T-helper 22 cell (primary cell): ENCODE data around the gene PDCD7.
"Not testable (repeated sequence)": the region's sequence is repeated elsewhere in the genome, so short reads cannot be mapped to it uniquely, and the experiment has no call there.

Experiments used
- DNase-seq: peaks from one replicate; pipeline ENCODE4 v3.0.0-alpha.2; 2020; ENCODE audit warnings: low read depth

The PDCD7 gene

DNA sequence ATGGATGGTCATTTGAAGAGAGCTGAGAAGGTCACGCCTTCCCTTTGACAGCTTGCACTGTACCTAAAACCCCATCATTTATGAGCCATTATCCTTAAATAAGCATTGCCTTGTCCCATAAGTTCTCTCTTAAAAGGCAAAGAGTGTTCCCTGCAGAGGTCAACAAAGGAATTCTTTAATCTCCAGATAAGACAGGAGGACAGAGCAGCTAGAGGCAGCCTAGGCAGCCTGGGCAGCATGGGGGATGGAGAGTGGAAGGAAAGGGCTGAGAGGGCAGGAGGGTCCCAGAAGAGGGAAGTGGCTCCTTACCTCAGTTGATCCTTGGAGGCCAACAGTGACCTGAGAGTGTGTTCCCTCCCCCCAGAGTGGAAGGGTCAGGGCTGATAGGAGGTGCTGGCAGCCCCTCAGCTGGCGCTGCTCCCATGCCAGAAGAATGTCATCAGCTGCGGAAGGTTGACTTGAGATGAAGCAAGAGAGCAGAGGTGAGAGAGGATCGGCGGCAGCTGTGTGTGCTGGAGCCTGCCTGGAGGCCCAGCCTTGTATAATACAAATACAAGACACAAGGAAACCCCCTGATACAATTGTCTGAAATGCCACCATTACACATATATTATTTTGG is 44.3 kb downstream of the PDCD7 start:
- no peak for DNase-seq

- no peak for DNase-seq
Measured at GRCh38 chr15:65088643-65089021, 45.0 kb downstream of the PDCD7 start.

GRCh38 chr15:65087873-65088642 is 45.5 kb downstream of the PDCD7 start:
- DNase-seq: no peak

GRCh38 chr15:65087411-65087810 is 46.2 kb downstream of the PDCD7 start:
- DNase-seq: no peak

- DNase-seq: no peak
Measured at GRCh38 chr15:65086680-65087111, 46.9 kb downstream of the PDCD7 start.

GRCh38 chr15:65085990-65086679 is 47.5 kb downstream of the PDCD7 start:
- DNase-seq: no peak

DNA sequence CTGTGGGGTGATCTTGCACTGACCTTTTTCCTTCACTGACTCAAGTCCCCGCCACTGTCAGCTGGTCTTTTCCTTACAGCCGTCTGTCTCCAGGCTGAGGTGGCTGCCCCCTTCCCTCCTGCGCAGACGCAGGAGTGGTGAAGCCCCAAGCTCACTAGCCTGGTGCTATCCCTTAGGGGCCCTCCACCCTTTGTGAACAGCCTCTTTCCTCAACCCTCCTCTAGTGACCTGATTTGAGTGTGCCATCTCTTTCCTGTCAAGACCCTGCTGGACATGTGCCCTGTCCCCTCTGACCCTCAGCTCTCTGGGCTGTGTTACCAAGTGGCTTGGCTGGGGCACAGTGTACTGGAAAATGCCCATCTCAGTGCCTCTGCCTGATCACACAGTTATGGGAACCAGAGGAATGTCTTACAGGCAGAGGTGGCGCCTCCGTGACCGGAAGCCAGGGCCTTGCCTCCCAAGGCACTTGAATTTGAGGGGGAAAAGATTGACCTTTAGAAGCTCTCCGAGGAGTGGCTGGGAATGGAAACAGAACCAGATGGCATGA is 48.3 kb downstream of the PDCD7 start:
- no peak for DNase-seq

- no peak for DNase-seq
Measured at GRCh38 chr15:65084500-65085206, 49.0 kb downstream of the PDCD7 start.

- no peak for DNase-seq
Measured at GRCh38 chr15:65083262-65083701, 50.3 kb downstream of the PDCD7 start.

DNA sequence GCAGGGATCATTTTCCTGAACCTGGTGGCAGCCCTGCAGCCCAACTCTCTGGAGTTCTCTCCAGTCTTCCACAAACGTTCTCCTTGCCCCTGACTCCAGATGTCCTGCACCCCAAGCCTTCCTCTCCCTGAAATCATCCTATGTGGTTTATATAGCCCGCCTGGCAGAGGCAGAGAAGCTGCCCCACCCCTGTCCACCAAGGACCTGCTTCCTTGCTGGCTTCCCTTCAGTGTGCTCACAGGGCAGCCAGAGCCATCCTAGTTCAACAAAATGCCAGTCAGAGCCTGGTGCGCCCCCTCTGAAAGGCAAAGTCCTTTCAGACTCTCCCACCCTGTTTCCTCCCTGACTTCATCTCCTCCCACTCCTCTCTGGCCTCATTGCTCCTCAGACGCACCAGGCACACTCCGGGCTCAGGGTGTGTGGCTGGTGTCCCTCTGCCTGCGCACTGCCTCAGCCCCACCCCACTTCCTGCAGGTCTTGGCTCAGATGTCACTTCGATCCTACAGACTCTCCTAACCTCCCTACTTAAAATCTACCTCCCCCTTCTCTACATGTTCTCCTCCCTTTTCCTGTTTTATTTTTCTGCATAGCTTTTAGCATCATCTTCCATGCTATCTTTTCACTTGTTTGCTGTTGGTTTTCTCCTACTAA is 51.2 kb downstream of the PDCD7 start:
- no peak for DNase-seq

DNA sequence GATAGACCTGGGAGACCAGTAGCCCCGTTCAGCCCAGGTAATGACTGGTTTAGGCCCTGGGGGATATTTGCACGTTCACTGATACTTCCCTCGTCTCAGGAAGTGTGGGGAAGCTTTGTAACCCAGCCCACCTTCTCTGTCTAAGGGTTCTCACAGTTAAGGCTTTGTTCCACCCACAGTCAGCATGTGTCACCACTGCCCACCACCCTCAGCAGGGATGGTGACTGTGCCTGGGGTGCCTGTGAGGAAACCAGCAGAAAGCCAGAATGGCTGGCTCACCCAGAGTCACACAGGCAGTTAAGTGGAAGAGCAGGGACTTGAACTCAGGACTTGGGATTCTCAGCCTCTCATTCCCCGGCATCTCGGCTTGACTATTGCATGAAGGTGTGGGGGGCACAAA is 51.9 kb downstream of the PDCD7 start:
- no peak for DNase-seq

DNA sequence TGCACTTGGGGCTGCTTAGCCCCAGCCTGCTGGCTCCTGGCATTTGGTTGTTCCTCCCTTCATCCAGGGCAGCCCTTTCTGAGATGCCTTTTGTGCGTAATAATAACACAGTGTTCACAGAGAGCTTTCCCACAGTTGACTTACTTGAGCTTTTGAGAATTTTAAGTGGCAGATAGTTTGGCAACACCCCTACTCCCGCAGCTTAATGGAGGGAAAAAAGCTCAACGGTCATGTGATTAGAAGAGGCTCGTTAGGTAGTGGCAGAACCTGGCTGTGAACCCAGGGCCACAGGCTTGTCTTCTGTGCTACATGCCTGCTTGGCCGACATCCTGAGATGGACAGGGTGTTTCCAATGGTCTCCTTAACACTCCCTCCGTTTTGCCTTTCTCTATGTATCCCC is 52.3 kb downstream of the PDCD7 start:
- DNase-seq: no peak

DNA sequence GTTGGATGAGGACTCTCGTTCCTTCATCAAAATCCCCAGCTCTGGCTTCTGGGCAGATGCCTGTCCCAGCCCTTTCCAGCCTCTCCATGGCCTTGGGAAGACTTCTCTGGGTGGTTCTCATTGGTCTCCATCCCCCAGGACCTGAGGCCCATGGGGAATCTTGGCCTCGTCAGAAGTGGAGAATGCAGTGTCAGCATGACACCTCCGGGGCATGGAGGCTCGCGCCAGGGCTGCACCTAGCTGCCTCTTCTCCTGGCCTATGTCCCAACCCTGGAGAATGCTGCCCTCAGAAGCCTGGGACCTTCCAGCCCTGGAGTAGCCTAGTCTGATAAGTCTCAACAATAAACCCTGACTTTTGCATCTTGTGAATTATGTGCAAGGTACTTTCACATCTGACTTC is 54.0 kb downstream of the PDCD7 start:
- no peak for DNase-seq

DNA sequence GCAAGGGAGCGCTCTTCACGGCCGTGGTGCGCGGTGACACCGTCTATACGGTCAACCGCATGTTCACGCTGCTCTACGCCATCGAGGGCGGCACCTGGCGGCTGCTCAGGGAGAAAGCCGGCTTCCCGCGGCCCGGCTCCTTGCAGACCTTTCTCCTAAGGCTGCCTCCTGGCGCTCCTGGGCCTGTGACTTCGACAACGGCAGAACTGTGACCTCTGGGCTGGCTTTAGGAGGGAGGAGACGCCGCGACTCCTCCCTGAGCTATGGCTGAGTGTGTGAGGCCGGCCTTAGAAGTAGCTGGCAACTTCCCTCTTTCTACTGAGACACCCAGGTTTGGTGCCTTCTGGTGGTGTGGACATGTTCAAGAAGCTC is 55.6 kb downstream of the PDCD7 start:
- no peak for DNase-seq

- DNase-seq: no peak
Measured at GRCh38 chr15:65077291-65077980, 56.2 kb downstream of the PDCD7 start.

DNA sequence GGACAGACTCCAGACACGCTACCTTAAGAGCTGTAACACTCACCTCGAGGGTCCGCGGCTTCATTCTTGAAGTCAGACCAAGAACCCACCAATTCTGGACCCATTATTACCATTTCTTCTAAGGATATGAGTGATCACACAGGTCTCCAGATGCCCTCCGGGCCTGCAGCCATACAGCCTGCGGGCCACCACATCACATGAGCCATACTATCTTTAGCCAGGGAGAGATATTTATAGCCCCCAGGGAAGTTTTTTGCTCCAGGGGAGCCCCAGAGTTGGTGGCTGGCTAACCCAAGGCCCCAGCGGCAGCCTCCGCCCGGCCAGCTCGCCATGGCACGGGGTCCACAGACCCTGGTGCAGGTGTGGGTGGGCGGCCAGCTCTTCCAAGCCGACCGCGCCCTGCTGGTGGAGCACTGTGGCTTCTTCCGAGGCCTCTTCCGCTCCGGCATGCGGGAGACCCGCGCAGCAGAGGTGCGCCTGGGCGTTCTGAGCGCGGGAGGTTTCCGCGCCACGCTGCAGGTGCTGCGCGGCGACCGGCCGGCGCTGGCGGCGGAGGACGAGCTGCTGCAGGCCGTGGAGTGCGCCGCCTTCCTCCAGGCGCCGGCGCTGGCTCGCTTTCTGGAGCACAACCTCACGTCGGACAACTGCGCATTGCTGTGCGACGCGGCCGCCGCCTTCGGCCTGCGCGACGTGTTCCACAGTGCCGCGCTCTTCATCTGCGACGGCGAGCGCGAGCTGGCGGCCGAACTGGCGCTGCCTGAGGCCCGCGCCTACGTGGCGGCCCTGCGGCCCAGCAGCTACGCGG is 56.9 kb downstream of the PDCD7 start, which contains the start of gene KBTBD13:
Gene KBTBD13, plus strand, starts transcription at position 261 of the 805 bp plus-strand sequence. Its CDS starts 70 bp downstream, at position 331.
- DNase-seq: no peak

DNA sequence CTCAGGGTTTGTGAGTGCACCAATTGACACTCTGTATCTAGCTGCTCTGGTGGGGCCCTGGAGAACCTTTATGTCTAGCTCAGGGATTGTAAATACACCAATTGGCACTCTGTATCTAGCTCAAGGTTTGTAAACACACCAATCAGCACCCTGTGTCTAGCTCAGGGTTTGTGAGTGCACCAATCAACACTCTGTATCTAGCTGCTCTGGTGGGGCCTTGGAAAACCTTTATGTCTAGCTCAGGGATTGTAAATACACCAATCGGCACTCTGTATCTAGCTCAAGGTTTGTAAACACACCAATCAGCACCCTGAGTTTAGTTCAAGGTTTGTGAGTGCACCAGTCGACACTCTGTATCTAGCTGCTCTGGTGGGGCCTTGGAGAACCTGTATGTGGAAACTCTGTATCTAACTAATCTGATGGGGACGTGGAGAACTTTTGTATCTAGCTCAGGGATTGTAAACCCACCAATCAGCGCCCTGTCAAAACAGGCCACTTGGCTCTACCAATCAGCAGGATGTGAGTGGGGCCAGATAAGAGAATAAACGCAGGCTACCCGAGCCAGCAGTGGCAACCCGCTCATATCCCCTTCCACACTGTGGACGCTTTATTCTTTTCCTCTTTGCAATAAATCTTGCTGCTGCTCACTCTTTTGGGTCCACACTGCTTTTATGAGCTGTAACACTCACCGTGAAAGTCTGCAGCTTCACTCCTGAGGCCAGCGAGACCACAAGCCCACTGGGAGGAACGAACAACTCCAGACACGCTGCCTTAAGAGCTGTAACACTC is 57.8 kb downstream of the PDCD7 start:
- DNase-seq: not testable (repeated sequence)

DNA sequence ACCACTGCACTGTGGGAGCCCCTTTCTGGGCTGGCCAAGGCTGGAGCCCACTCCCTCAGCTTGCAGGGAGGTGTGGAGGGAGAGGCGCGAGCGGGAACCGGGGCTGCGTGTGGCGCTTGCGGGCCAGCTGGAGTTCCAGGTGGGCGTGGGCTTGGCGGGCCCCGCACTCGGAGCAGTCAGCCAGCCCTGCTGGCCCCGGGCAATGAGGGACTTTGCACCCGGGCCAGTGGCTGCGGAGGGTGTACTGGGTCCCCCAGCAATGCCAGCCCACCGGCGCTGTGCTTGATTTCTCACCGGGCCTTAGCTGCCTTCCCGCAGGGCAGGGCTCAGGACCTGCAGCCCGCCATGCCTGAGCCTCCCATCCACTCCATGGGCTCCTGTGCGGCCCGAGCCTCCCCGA is 58.7 kb downstream of the PDCD7 start:
- DNase-seq: not testable (repeated sequence)

- DNase-seq: no peak
Measured at GRCh38 chr15:65072617-65073016, 61.0 kb downstream of the PDCD7 start.
